Measurements from ENCODE around the gene ANTXR1.

The ANTXR1 gene

DNA sequence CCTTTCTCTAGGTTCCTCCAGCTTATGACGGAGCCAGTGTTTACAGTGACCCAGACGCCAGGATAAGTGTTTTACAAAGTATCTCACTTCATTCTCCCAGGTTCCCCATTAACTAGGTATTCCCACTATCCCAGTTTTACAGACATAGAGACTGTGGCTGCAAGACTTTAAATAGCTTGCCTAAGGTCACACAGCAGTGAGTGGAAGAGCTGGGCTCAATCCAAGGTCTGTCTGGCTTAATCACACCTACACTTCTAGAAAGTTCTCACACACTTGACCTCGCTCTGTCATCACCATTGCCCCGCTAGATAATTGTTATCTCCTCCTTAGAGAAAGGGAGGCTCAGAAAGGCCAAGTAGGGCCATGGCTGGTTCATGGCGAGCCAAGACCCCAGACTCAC, 110.2 kb downstream of the ANTXR1 start:
- Histone ChIP-seq H2AFZ (ENCODE audit: low read length) (no peak overlapping the region), H3K9me3 (ENCODE audit: insufficient read depth, low read depth, low read length) (no peaks in the 10 kb centered on the region), H3K27me3 (ENCODE audit: insufficient read depth, low read length, poor library complexity, severe bottlenecking) (no peaks in the 10 kb centered on the region), H3K4me1 (ENCODE audit: insufficient read depth, low read length, poor library complexity, severe bottlenecking) (peaks cover 10% of the 10 kb centered on the region), H3K36me3 (ENCODE audit: insufficient read depth, low read length) (peaks cover 9% of the 10 kb centered on the region; the same call in 1 of the 2 replicates), H3K79me2 (ENCODE audit: insufficient read depth, low read length) (no peaks in the 10 kb centered on the region), H3K9me2 (replicated peaks; ENCODE audit: low read depth, low read length) (no peaks in the 10 kb centered on the region), H4K20me1 (ENCODE audit: insufficient read depth, low read length, poor library complexity, severe bottlenecking) (no peaks in the 10 kb centered on the region), H3F3A (ENCODE audit: low read depth) (no peaks in the 10 kb centered on the region), H3K9ac (ENCODE audit: low read depth, low read length, poor library complexity, severe bottlenecking) (no peak overlapping the region), H3K4me2 (ENCODE audit: low read depth, low read length, poor library complexity, severe bottlenecking) (no peak overlapping the region), H3K4me3 (ENCODE audit: low read length, poor library complexity, severe bottlenecking) (no peak overlapping the region)
- TF ChIP-seq, protein P1, sequence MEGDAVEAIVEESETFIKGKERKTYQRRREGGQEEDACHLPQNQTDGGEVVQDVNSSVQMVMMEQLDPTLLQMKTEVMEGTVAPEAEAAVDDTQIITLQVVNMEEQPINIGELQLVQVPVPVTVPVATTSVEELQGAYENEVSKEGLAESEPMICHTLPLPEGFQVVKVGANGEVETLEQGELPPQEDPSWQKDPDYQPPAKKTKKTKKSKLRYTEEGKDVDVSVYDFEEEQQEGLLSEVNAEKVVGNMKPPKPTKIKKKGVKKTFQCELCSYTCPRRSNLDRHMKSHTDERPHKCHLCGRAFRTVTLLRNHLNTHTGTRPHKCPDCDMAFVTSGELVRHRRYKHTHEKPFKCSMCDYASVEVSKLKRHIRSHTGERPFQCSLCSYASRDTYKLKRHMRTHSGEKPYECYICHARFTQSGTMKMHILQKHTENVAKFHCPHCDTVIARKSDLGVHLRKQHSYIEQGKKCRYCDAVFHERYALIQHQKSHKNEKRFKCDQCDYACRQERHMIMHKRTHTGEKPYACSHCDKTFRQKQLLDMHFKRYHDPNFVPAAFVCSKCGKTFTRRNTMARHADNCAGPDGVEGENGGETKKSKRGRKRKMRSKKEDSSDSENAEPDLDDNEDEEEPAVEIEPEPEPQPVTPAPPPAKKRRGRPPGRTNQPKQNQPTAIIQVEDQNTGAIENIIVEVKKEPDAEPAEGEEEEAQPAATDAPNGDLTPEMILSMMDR (conservative IDR thresholded peaks at IDR 0.05; ENCODE audit: low read length), result no peak
- no peak for TF ChIP-seq EZH2phosphoT487 (IDR thresholded peaks at IDR 0.05; ENCODE audit: borderline replicate concordance)

DNA sequence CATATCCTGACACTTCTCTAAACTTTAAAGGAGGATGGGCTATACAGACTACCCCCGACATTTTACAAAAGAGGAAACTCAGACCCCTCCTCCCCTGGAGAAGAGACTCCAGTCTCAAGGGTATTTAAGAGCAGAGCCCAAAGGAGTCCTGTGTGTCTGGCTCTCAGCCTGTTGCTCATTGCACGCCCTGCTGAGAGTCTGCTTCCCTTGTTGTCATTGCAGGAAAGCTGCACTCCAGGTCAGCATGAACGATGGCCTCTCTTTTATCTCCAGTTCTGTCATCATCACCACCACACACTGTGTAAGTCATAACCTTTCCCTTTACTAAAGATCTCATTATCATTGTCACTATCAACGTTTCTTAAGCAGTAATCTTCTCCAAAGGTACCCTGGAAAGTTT, 111.4 kb downstream of the ANTXR1 start:
- Histone ChIP-seq H3K4me3 (ENCODE audit: low read length, poor library complexity, severe bottlenecking) (no peak overlapping the region), H3K4me1 (ENCODE audit: insufficient read depth, low read length, poor library complexity, severe bottlenecking) (peaks cover 8% of the 10 kb centered on the region), H3K4me2 (ENCODE audit: low read depth, low read length, poor library complexity, severe bottlenecking) (no peak overlapping the region), H3K36me3 (ENCODE audit: insufficient read depth, low read length) (peaks cover 9% of the 10 kb centered on the region; the same call in 1 of the 2 replicates), H3K9me2 (replicated peaks; ENCODE audit: low read depth, low read length) (no peaks in the 10 kb centered on the region), H2AFZ (ENCODE audit: low read length) (no peak overlapping the region), H3K9ac (ENCODE audit: low read depth, low read length, poor library complexity, severe bottlenecking) (no peak overlapping the region), H3K9me3 (ENCODE audit: insufficient read depth, low read depth, low read length) (no peaks in the 10 kb centered on the region), H4K20me1 (ENCODE audit: insufficient read depth, low read length, poor library complexity, severe bottlenecking) (no peaks in the 10 kb centered on the region), H3K79me2 (ENCODE audit: insufficient read depth, low read length) (no peaks in the 10 kb centered on the region), H3F3A (ENCODE audit: low read depth) (no peaks in the 10 kb centered on the region), H3K27me3 (ENCODE audit: insufficient read depth, low read length, poor library complexity, severe bottlenecking) (no peaks in the 10 kb centered on the region)
- no peak for TF ChIP-seq EZH2phosphoT487 (IDR thresholded peaks at IDR 0.05; ENCODE audit: borderline replicate concordance)
- TF ChIP-seq, protein P1 (conservative IDR thresholded peaks at IDR 0.05; ENCODE audit: low read length), result no peak

DNA sequence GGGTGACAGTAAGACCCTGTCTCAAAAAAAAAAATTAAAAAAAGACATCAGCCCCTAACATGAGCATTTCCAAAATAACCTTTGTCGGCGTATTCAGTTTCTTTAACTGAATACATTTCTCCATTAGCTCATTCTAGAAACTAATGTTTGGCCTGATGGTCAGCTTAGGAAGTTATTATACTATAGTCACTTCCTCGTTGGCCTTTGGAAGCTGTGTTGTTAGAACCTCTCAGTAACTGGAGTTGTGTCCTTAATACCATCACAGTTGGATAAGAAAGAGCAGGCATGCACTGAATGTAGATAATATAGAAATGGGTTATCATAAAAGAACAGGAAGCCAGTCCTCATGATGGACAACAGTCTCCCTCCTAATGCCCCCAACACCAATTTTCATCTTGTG, 112.8 kb downstream of the ANTXR1 start:
- no peaks in the 10 kb centered on the region for H3K79me2 ChIP-seq (ENCODE audit: insufficient read depth, low read length)
- H4K20me1 ChIP-seq (ENCODE audit: insufficient read depth, low read length, poor library complexity, severe bottlenecking), result no peaks in the 10 kb centered on the region
- H3K4me3 ChIP-seq (ENCODE audit: low read length, poor library complexity, severe bottlenecking), result no peak overlapping the region
- H3K27me3 ChIP-seq (ENCODE audit: insufficient read depth, low read length, poor library complexity, severe bottlenecking), result no peaks in the 10 kb centered on the region
- H3K36me3 ChIP-seq (ENCODE audit: insufficient read depth, low read length), result peaks cover 9% of the 10 kb centered on the region; the same call in 1 of the 2 replicates
- H3K9me2 ChIP-seq (replicated peaks; ENCODE audit: low read depth, low read length), result no peaks in the 10 kb centered on the region
- no peaks in the 10 kb centered on the region for H3K9me3 ChIP-seq (ENCODE audit: insufficient read depth, low read depth, low read length)
- no peak overlapping the region for H3K9ac ChIP-seq (ENCODE audit: low read depth, low read length, poor library complexity, severe bottlenecking)
- H3K4me2 ChIP-seq (ENCODE audit: low read depth, low read length, poor library complexity, severe bottlenecking), result no peak overlapping the region
- no peak for TF ChIP-seq EZH2phosphoT487 (IDR thresholded peaks at IDR 0.05; ENCODE audit: borderline replicate concordance)
- TF ChIP-seq, protein P1 (conservative IDR thresholded peaks at IDR 0.05; ENCODE audit: low read length), result no peak
- H3K4me1 ChIP-seq (ENCODE audit: insufficient read depth, low read length, poor library complexity, severe bottlenecking), result peaks cover 5% of the 10 kb centered on the region
- H2AFZ ChIP-seq (ENCODE audit: low read length), result no peak overlapping the region
- H3F3A ChIP-seq (ENCODE audit: low read depth), result no peaks in the 10 kb centered on the region
